Upper lobe of left lung (tissue), 4 donors: ENCODE results near the gene TUBB4A.

Experiments
- EP300 ChIP-seq, 4 donors: sonication (generic); formaldehyde crosslinking; IDR thresholded peaks; one replicate each; pipeline ENCODE4 v1.5.1; 2017; ENCODE audit warnings: antibody characterized with exemption in 4 of 4, control low read depth in 2 of 4
- POLR2A ChIP-seq, 4 donors: fragments of 450-650 bp; IDR thresholded peaks; one replicate each; pipeline ENCODE4 v1.5.1; 2016 to 2017; ENCODE audit warnings: antibody characterized with exemption in 4 of 4, mild to moderate bottlenecking in 2 of 4
- POLR2AphosphoS5 ChIP-seq, 2 donors: sonication (generic); formaldehyde crosslinking; IDR thresholded peaks; one replicate each; pipeline ENCODE4 v1.5.1; 2017; ENCODE audit warnings: antibody characterized with exemption in 2 of 2
- TF ChIP-seq, protein P1 (sequence below), 6 experiments: fragments of 450-650 bp in 4 of 6; fragments of 200-600 bp in 2 of 6; sonication (generic) in 2 of 6; IDR thresholded peaks; one replicate each; pipeline ENCODE4 v1.5.1; 2016 to 2019; ENCODE audit warnings: antibody characterized with exemption in 6 of 6

GRCh38 chr19:6465006-6465405 lies 37.1 kb downstream of the TUBB4A start:
- TF ChIP-seq, protein P1, sequence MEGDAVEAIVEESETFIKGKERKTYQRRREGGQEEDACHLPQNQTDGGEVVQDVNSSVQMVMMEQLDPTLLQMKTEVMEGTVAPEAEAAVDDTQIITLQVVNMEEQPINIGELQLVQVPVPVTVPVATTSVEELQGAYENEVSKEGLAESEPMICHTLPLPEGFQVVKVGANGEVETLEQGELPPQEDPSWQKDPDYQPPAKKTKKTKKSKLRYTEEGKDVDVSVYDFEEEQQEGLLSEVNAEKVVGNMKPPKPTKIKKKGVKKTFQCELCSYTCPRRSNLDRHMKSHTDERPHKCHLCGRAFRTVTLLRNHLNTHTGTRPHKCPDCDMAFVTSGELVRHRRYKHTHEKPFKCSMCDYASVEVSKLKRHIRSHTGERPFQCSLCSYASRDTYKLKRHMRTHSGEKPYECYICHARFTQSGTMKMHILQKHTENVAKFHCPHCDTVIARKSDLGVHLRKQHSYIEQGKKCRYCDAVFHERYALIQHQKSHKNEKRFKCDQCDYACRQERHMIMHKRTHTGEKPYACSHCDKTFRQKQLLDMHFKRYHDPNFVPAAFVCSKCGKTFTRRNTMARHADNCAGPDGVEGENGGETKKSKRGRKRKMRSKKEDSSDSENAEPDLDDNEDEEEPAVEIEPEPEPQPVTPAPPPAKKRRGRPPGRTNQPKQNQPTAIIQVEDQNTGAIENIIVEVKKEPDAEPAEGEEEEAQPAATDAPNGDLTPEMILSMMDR (IDR thresholded peaks at IDR 0.05), result no peak
- TF ChIP-seq POLR2A (IDR thresholded peaks at IDR 0.05), result no peak
- no peak for TF ChIP-seq EP300 (IDR thresholded peaks at IDR 0.05)
- no peak for TF ChIP-seq POLR2AphosphoS5 (IDR thresholded peaks at IDR 0.05)
